Liver (tissue), 3 donors: ENCODE measurements around the gene MICOS13.

Experiments used
- CTCF ChIP-seq: fragments of 150-350 bp; IDR thresholded peaks from 2 replicates; pipeline ENCODE4 v1.5.1; 2017; ENCODE audit warnings: improper control_type of control experiment, low read depth, low read length; ENCODE audit not compliant: missing input control
- EGR1 ChIP-seq, 2 donors: IDR thresholded peaks; 2 replicates each; pipeline ENCODE4 v1.6.1; 2016 to 2018; ENCODE audit warnings: antibody characterized with exemption in 2 of 2, low read depth in 2 of 2
- GABPA ChIP-seq, 2 donors: IDR thresholded peaks in 1 of 2; conservative IDR thresholded peaks in 1 of 2; 2 replicates each; pipeline ENCODE4 v1.6.1; 2016; ENCODE audit warnings: antibody characterized with exemption in 2 of 2, mild to moderate bottlenecking in 1 of 2, moderate library complexity in 1 of 2
- JUND ChIP-seq, 2 donors: IDR thresholded peaks; 2 replicates each; pipeline ENCODE4 v1.6.1; 2016; ENCODE audit warnings: antibody characterized with exemption in 2 of 2
- MAX ChIP-seq: IDR thresholded peaks from 2 replicates; pipeline ENCODE4 v1.6.1; 2016; ENCODE audit warnings: antibody characterized with exemption
- SP1 ChIP-seq: IDR thresholded peaks from 2 replicates; pipeline ENCODE4 v1.6.1; 2018; ENCODE audit warnings: antibody characterized with exemption, mild to moderate bottlenecking
- TAF1 ChIP-seq: conservative IDR thresholded peaks from 2 replicates; pipeline ENCODE4 v1.6.1; 2016; ENCODE audit warnings: antibody characterized with exemption, mild to moderate bottlenecking
- YY1 ChIP-seq: IDR thresholded peaks from 2 replicates; pipeline ENCODE4 v1.6.1; 2016; ENCODE audit warnings: antibody characterized with exemption, mild to moderate bottlenecking
- donor health status: healthy.
- donor health status: healthy.

GRCh38 chr19:5693195-5694166 lies 13.2 kb upstream of the MICOS13 start:
- TF ChIP-seq CTCF, result no peak
- no peak for TF ChIP-seq MAX
- TF ChIP-seq TAF1, result no peak
- no peak for TF ChIP-seq YY1
- TF ChIP-seq SP1, result no peak
- no peak for TF ChIP-seq EGR1 (IDR thresholded peaks at IDR 0.05; ENCODE audit: low read depth in 2 of 2)
- TF ChIP-seq GABPA (IDR thresholded peaks at IDR 0.05 in 1 of 2, conservative IDR thresholded peaks at IDR 0.05 in 1 of 2), result no peak
- TF ChIP-seq JUND (IDR thresholded peaks at IDR 0.05), result no peak
